Stimulated activated CD8-positive, alpha-beta memory T cell treated with anti-CD3 and anti-CD28 coated beads, Interleukin-2, amount 100 ng/mL, for 1 hour (primary cell): Measurements from ENCODE around the gene SOWAHC.

ENCODE experiments used
- DNase-seq, 2 donors: peaks; one replicate each; pipeline ENCODE4 v3.0.0-alpha.2; 2020; ENCODE audit warnings: low read depth in 2 of 2

The SOWAHC gene

DNA sequence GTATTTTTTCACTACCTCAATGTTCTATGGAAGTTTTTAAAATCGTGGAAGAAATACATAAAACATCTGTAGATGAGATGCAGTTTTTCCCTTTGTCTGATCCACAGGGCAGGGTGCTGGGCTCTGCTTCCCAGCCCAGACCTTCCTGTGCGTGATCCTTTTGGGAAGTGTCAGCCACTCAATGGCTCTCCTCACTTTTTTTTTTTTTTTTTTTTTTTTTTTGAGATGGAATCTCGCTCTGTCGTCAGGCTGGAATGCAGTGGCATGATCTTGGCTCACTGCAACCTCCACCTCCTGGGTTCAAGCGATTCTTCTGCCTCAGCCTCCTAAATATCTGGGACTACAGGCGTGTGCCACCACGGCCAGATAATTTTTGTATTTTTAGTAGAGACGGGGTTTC is 32.8 kb downstream of the SOWAHC start:
- no peak for DNase-seq

GRCh38 chr2:109647636-109648035 is 33.5 kb downstream of the SOWAHC start:
- no peak for DNase-seq

GRCh38 chr2:109648041-109648527 is 33.9 kb downstream of the SOWAHC start:
- DNase-seq, result no peak

DNA sequence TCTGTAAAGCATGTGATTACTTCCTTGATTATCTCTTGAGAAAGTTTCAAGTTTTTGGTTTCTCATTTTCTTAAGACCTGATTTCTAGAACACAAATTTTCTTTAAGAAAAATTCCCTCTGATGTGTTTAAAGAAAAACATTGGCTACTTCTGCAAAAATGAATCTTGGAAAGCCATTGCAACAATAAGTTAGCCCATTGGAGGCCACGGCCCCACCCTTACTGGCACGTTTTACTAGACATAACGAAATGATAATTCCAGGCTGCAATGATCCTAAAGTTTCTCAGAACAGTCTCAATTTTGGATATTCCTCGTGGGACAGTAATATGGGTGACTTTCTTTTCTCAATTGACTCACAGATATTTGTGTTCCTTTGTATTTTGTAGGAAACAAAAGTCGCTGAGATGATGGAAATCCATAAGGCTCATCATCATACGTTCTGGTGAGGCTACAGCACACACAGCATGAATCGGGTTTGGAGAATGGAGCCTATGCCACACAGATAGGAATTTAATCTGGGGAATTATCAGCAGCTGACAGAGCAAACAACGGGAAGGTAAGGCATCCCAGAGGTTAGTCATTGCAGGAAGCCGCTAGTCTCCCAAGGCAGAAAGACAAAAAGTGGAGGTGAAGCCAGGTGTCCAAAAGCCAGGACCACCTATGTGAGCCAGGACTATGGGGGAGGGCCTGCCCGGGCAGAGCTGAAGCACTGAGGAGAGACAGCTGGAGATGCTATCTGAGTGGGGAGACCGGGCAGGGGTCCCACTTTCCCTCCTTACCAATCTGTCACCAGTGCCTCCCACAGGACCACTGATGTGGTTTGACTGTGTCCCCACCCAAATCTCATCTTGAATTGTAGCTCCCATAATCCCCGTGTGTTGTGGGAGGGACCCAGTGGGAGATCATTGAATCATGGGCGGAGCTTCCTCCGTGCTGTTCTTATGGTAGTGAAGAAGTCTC is 35.9 kb downstream of the SOWAHC start:
- no peak for DNase-seq

DNA sequence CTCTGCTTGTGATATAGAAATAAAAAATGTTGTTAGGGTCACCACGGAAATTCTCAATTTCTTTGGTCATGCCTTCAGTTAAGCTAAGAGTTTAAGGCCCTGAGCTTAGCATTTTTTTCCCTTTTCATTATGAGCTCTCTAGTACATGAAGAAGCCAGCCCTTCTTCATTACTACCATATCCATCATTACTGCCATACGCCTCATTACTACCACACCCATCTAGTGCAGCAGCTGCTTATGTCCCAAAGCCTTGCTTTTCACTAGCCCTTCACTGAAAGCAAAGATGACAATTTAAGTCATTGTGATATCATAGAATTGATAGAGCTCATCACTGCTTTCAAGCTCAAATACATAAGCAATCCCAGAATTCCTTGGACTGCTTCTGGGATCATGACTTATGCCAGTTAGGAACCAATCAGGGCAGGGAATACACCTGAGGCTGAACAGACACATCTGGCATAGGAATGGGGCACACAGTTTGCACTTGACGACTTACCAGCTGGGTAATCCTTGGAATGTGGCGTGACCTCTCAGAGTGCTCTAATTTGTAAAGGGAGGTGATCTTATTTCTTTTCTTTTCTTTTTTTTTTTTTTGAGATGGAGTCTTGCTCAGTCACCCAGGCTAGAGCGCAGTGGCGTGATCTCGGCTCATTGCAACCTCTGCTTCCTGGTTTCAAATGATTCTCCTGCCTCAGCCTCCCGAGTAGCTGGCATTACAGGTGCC is 40.3 kb downstream of the SOWAHC start:
- DNase-seq, result no peak

DNA sequence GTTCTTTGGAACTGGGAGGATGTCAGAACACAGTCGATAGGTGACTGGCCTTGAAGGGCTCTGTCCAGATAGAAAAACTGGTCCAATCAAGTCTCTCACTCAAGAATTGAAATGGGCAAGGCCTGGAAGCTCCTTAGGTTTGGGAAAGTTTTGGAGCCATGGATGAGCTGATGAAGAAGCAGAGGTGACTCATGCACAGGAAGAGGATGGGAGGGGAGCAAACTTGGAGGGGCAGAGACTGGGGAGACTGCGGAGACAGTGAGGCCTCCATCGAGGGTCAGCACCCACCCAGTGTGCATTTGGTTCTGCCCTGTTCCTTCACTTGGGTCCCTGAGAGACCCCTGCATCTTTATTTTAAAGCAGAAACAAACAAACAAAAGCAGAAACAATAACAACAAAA is 41.1 kb downstream of the SOWAHC start:
- DNase-seq, result no peak

DNA sequence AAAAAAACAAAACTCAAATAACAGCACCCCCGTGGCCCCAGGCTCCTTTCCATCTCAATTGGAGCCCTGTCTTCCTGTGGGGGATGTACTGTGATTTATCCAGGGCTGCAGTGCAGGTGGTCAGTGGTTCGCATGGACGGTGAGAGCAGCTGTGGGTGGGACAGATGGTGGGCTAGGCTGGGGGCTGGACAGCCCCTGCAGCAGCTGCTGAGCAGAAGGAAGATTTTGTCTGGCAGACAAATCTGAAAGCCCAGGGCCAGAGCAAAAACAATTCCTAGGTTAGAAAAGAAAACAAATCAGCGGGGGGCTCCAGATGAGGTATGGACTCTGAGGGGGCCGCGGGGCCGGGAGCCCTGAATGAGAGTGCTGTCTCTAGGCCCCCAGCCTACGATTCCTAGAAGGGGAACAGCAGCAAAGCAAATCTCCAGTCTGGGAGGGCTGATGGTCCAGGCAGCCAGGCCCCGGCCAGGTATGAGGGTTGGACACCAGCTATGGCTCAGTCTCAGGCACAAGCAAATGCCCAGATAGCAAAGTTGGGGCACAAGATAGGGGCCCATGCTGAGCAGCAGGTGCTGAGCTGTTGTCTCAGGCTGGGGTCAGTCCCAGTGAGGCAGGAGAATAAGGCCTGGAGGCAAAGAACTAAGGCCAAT is 45.4 kb downstream of the SOWAHC start:
- DNase-seq, result no peak

- DNase-seq, result no peak
These were observed 46.1 kb downstream of the SOWAHC start for GRCh38 chr2:109660046-109660860.

- DNase-seq, result no peak
These were observed 48.7 kb downstream of the SOWAHC start for GRCh38 chr2:109662889-109663288.

- no peak for DNase-seq
These were observed 49.6 kb downstream of the SOWAHC start for GRCh38 chr2:109663721-109664120.

DNA sequence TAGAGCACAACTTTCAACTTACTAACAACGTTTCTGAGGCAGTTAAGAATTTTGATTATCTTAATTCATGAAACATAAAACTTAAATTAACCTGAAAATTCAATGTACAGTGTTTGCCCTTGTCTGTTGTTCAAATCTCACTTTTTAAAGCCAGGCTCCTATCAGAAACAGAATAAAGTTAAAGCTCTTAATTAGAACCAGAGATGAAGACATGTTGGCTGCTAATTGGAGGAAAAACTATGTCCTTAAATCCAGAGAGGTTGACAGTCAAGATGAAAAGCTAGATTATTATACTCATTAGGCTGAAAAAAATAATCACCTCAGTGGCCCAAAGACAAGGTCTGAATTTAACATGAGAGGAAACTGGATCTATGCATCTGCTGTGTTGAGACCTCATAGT is 52.3 kb downstream of the SOWAHC start:
- DNase-seq, result no peak
